Measurements from ENCODE around the gene NAALADL2. TPM values are rescaled to one million over a fixed set of nuclear protein-coding genes. Genes with fewer than 3 reads are reported as not detected.

NAALADL2 gene
- total and polyA plus RNA-seq, 7 donors = 0.56 to 3.3 (median 1.6) TPM

GRCh38 chr3:175651716-175652115, 792.6 kb downstream of the NAALADL2 start:
- 61 to 70% (median 62%) methylated on average over 5 of the region's 5 CpGs for WGBS, 3 donors
- H3K27me3 ChIP-seq (ENCODE audit: insufficient read depth in 3 of 3, low read length in 2 of 3) = no peaks in the 10 kb centered on the region
- ATAC-seq (no peak), DNase-seq (no peak)
- H3K27ac ChIP-seq = no peak overlapping the region
- H3K4me3 ChIP-seq = no peak overlapping the region
- no peaks in the 10 kb centered on the region for H3K4me1 ChIP-seq
- no peaks in the 10 kb centered on the region for H3K36me3 ChIP-seq (ENCODE audit: insufficient read depth in 1 of 2, low read depth in 1 of 2)
- H3K9me3 ChIP-seq = no peaks in the 10 kb centered on the region
- intact Hi-C loops (cut with DNase I) = no loop called here
- TF ChIP-seq, protein P1, sequence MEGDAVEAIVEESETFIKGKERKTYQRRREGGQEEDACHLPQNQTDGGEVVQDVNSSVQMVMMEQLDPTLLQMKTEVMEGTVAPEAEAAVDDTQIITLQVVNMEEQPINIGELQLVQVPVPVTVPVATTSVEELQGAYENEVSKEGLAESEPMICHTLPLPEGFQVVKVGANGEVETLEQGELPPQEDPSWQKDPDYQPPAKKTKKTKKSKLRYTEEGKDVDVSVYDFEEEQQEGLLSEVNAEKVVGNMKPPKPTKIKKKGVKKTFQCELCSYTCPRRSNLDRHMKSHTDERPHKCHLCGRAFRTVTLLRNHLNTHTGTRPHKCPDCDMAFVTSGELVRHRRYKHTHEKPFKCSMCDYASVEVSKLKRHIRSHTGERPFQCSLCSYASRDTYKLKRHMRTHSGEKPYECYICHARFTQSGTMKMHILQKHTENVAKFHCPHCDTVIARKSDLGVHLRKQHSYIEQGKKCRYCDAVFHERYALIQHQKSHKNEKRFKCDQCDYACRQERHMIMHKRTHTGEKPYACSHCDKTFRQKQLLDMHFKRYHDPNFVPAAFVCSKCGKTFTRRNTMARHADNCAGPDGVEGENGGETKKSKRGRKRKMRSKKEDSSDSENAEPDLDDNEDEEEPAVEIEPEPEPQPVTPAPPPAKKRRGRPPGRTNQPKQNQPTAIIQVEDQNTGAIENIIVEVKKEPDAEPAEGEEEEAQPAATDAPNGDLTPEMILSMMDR (IDR thresholded peaks at IDR 0.05) = no peak

DNA sequence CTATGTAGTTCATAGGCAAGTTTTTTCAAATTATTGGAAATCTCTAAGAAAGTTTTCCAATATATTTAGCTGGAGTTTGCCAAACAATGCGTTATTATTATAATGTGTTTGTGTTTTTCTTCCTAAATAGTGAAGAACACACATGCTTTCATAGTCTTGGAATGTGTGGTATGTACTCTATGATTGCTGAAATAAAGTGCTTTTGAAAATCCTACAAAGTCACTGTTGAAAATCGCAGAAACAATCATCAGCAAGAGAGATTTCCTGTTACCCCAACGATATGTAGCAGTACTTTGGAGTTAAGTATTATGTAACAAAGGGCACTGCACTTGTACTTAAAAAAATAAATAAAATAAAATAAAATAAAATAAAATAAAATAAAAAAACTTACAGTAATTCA, 796.2 kb downstream of the NAALADL2 start:
- H3K27me3 ChIP-seq (ENCODE audit: insufficient read depth in 3 of 3, low read length in 2 of 3) = no peaks in the 10 kb centered on the region
- no peaks in the 10 kb centered on the region for H3K36me3 ChIP-seq (ENCODE audit: insufficient read depth in 1 of 2, low read depth in 1 of 2)
- intact Hi-C loops (cut with DNase I) = no loop called here
- TF ChIP-seq, protein P1 (IDR thresholded peaks at IDR 0.05) = no peak
- 54 to 61% (median 59%) methylated on average over 3 of the region's 3 CpGs for WGBS, 3 donors
- ATAC-seq (no peak), DNase-seq (no peak)
- H3K4me3 ChIP-seq = no peak overlapping the region
- no peak overlapping the region for H3K27ac ChIP-seq
- H3K4me1 ChIP-seq = no peaks in the 10 kb centered on the region
- H3K9me3 ChIP-seq = no peaks in the 10 kb centered on the region

DNA sequence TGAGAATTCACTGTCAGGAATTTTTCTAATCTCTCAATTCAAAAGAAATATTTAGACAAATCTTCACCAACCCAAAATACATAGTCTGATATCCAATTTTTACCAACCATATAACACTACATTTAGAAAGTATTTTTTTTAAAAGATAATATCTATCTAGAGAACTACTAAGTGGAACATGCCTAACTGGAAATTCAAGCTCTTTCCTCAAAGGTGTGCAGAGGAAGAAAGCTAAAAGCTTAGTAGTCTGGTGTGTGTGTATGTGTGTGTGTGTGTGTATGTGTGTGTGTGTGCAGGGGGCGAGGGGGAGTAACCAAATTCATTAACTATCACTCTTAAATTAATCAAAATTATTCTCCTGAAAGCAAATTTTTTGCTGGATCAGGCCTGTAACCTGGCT, 797.3 kb downstream of the NAALADL2 start:
- no peak for ATAC-seq
- TF ChIP-seq, protein P1 (IDR thresholded peaks at IDR 0.05) = no peak
- Histone ChIP-seq H3K27ac (no peak overlapping the region), H3K9me3 (no peaks in the 10 kb centered on the region), H3K4me1 (no peaks in the 10 kb centered on the region), H3K36me3 (ENCODE audit: insufficient read depth in 1 of 2, low read depth in 1 of 2) (no peaks in the 10 kb centered on the region), H3K27me3 (ENCODE audit: insufficient read depth in 3 of 3, low read length in 2 of 3) (no peaks in the 10 kb centered on the region), H3K4me3 (no peak overlapping the region)
- intact Hi-C loops (cut with DNase I) = no loop called here
- DNase-seq = no peak
- WGBS, 3 donors = 91 to 93% (median 91%) methylated on average over 1 of the region's 1 CpG

- ATAC-seq = no peak
- Histone ChIP-seq H3K27ac (no peak overlapping the region), H3K4me3 (no peak overlapping the region), H3K36me3 (ENCODE audit: insufficient read depth in 1 of 2, low read depth in 1 of 2) (no peaks in the 10 kb centered on the region), H3K9me3 (no peaks in the 10 kb centered on the region), H3K4me1 (no peaks in the 10 kb centered on the region), H3K27me3 (ENCODE audit: insufficient read depth in 3 of 3, low read length in 2 of 3) (no peaks in the 10 kb centered on the region)
- TF ChIP-seq, protein P1 (IDR thresholded peaks at IDR 0.05) = no peak
- WGBS, 3 donors = 83 to 91% (median 87%) methylated on average over 2 of the region's 2 CpGs
- intact Hi-C loops (cut with DNase I) = no loop called here
- DNase-seq = no peak
These were observed 800.7 kb downstream of the NAALADL2 start for GRCh38 chr3:175659670-175660350.

- TF ChIP-seq, protein P1 (IDR thresholded peaks at IDR 0.05) = no peak
- Histone ChIP-seq H3K27ac (no peak overlapping the region), H3K4me1 (no peaks in the 10 kb centered on the region), H3K27me3 (ENCODE audit: insufficient read depth in 3 of 3, low read length in 2 of 3) (no peaks in the 10 kb centered on the region), H3K4me3 (no peak overlapping the region), H3K9me3 (no peaks in the 10 kb centered on the region), H3K36me3 (ENCODE audit: insufficient read depth in 1 of 2, low read depth in 1 of 2) (no peaks in the 10 kb centered on the region)
- no peak for ATAC-seq
- no peak for DNase-seq
- intact Hi-C loops (cut with DNase I) = no loop called here
These were observed 803.7 kb downstream of the NAALADL2 start for GRCh38 chr3:175662815-175663214.

All from psoas muscle (tissue), 8 donors.